GM18505 (cell line): ENCODE measurements around the gene RAB40C.

Experiments used
- ATAC-seq: cut with Tn5 transposase; IDR thresholded peaks from one replicate; pipeline ENCODE4 v1.9.1; 2021; ENCODE audit not compliant: unreplicated experiment
- POLR2A ChIP-seq: IDR thresholded peaks from 4 replicates; pipeline ENCODE4 v1.6.1; 2011; ENCODE audit warnings: borderline replicate concordance; ENCODE audit not compliant: insufficient read depth, insufficient read length; ENCODE audit errors: extremely low read depth

The RAB40C gene

DNA sequence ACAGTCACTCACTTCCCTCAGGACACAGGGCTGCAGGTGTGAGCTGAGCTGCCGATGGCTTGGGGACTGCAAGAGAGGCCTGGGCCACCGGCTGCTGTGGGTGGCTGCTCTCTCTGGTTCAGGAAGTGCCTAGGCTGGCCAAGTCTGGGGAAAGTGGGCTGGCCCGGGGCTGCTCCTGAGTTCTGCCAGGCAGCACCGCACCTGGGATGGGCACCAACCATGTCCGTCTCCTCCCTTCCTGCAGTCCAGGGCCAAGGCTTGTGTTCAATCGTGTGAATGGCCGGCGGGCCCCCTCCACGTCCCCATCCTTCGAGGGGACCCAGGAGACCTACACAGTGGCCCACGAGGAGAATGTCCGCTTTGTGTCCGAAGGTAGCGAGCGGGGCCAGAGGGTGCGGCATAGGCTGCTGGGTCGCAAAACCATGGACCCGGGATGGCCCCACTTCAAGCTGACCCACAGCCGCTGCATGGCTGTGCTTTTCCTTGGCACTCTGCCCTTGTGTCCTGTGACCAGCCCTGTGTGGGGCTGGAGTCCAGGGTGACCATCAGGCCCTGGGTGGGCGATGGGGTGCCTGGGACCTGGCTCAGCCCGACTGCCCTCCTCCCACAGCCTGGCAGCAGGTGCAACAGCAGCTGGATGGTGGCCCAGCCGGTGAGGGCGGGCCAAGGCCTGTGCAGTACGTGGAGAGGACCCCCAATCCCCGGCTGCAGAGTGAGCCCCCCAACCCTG is 57.5 kb downstream of the RAB40C start:
- ATAC-seq = no peak

GRCh38 chr16:648071-648780 is 58.4 kb downstream of the RAB40C start:
- TF ChIP-seq POLR2A = peak; percentile 41
- no peak for ATAC-seq

More for the DNA sequence above, 57.5 kb downstream of the RAB40C start:
- no peak for TF ChIP-seq POLR2A

DNA sequence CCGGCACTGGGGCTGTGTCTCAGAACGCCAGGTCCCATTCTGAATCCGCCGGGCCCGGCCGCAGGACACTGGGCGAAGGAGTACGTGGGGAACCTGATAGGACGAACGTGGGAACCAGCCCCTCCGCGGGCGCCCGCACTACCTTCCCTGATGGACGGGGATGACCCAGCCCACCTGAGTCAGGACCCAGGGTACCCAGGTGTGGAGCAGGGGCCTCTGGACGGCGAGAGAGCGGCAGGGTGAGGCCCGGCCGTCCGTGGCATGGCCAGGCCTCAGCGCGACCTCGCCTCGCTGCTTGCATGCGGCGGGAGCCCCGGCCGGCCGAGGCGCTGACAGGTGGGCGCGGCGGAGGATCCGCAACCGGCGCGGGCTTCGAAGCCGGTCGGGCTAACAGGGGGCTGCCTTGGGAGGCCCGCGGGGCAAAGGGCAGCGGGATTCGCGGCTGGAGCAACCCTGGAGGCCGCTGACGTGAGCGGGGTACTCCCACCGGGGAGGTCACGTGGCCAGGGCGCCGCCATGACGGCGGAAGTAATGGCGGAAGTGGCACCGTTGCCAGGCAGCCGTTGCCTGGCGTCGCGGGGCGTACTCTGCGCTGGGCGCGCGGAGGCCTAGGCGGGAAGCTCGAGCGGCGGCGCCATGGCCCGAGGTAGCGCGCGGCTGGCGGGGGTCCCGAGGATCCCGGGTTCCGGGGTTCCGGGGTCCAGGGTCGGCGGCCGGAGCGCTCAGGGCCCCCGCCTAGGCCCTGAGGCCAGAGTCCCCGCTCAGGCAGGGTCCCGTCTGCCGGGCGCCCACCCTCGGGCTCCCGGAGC is 59.1 kb downstream of the RAB40C start, which contains the start of gene WDR90:
Gene WDR90, plus strand, starts transcription at position 585 of the 809 bp plus-strand sequence. Its CDS starts 52 bp downstream, at position 637.
- ATAC-seq = peak; percentile 71
- TF ChIP-seq POLR2A = peak; percentile 10

- no peak for TF ChIP-seq POLR2A
- peak; percentile 13 for ATAC-seq
Measured at GRCh38 chr16:649631-650030, 59.8 kb downstream of the RAB40C start.

DNA sequence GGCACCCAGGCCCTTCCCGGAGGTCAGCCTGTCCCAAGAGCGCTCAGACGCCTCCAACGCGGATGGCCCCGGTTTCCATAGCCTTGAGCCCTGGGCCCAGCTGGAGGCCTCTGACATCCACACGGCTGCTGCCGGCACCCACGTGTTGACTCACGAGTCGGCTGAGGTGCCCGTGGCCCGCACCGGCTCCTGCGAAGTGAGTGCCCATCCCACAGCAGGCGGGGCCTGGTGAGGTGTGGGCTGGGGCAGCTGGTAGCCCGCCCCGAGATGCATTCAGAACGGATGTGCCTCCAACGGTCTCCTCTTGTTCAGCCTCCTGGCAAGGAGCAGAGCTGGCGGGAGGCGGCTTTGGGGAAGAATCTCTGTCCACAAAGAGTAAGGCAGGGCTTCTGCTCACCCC is 62.0 kb downstream of the RAB40C start:
- no peak for TF ChIP-seq POLR2A
- no peak for ATAC-seq

GRCh38 chr16:652454-653305 is 62.8 kb downstream of the RAB40C start:
- no peak for TF ChIP-seq POLR2A
- no peak for ATAC-seq

DNA sequence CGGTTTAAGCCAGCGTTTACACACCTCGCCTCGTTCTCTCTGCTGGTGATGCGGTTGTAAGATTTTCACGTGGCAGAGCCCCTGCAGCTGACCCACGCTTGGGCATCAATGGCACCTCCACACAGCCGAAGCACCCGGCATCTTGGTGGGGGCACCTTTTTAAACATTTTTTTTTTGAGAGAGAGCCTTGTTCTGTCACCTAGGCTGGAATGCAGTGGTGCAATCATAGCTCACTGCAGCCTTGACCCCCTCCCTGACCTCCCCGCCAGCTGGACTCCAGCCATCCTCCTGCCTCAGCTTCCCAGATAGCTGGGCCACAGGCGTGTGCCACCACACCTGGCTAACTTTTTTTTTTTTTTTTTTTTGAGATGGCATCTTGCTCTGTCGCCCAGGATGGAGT is 64.2 kb downstream of the RAB40C start:
- no peak for ATAC-seq

GRCh38 chr16:657487-657886 is 67.6 kb downstream of the RAB40C start:
- no peak for TF ChIP-seq POLR2A
- ATAC-seq = no peak

More for the DNA sequence above, 64.2 kb downstream of the RAB40C start:
- no peak for TF ChIP-seq POLR2A

- ATAC-seq = no peak
- TF ChIP-seq POLR2A = no peak
Measured at GRCh38 chr16:658679-659571, 69.1 kb downstream of the RAB40C start.

GRCh38 chr16:659618-660017 is 69.8 kb downstream of the RAB40C start:
- TF ChIP-seq POLR2A = no peak
- no peak for ATAC-seq

DNA sequence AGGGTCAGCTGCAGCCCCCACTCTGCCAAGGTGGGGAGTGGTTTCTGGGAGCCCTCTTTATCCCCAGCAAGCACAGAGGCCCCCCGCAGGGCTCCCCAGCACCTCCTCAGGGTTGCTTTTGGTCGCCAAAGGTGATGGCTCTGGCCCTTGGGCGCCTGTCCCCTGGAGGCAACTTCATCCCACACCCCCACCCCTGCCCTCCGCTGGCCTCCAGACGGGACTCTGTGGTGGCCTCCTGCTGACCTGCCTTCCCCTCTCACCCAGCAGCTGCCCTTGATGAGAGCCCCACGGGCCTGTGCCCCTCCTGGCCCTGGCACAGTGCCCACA is 70.2 kb downstream of the RAB40C start:
- no peak for ATAC-seq

GRCh38 chr16:660459-661183 is 70.8 kb downstream of the RAB40C start:
- ATAC-seq = peak; percentile 44
- TF ChIP-seq POLR2A = no peak

More for the DNA sequence above, 70.2 kb downstream of the RAB40C start:
- no peak for TF ChIP-seq POLR2A
